Natural killer cell (primary cell): ENCODE results near the gene DNAH3. TPM values are rescaled to one million over a fixed set of nuclear protein-coding genes. Genes with fewer than 3 reads are reported as not detected.

Experiments used
- ATAC-seq, 3 donors: fragments of 150-1000 bp in 2 of 3; fragments of 200-7000 bp in 1 of 3; cut with Tn5 transposase; 1 replicate in 1 of 3; 2 replicates in 2 of 3; pipeline ENCODE4 v1.10.0; 2021; ENCODE audit warnings: mild to moderate bottlenecking in 2 of 3, moderate library complexity in 2 of 3
- DNase-seq, 2 donors: peaks; one replicate each; pipeline versions ENCODE4 v3.0.0 to v3.0.0-alpha.2; 2013 to 2021; ENCODE audit warnings: mixed read lengths in 1 of 2
- H3K27ac ChIP-seq: one replicate; pipeline ENCODE4 v1.5.1; 2013; ENCODE audit warnings: mild to moderate bottlenecking, low read length
- H3K27me3 ChIP-seq: one replicate; pipeline ENCODE4 v1.6.1; 2013; ENCODE audit warnings: low read length; ENCODE audit not compliant: control insufficient read depth, insufficient read depth
- H3K36me3 ChIP-seq: one replicate; pipeline ENCODE4 v1.6.1; 2013; ENCODE audit warnings: low read length; ENCODE audit not compliant: control insufficient read depth, insufficient read depth
- H3K4me1 ChIP-seq: one replicate; pipeline ENCODE4 v1.6.1; 2013; ENCODE audit warnings: low read length; ENCODE audit not compliant: control insufficient read depth, insufficient read depth
- H3K4me3 ChIP-seq: one replicate; pipeline ENCODE4 v1.5.1; 2013; ENCODE audit warnings: low read length
- H3K9me3 ChIP-seq: one replicate; pipeline ENCODE4 v1.6.1; 2013; ENCODE audit warnings: low read length; ENCODE audit not compliant: control insufficient read depth, insufficient read depth
- H3K27ac Mint-ChIP-seq, 2 donors: one replicate each; pipeline ENCODE4 v1.8.0; 2022; ENCODE audit warnings: mild to moderate bottlenecking in 2 of 2, mixed read lengths in 2 of 2, moderate library complexity in 1 of 2
- H3K27me3 Mint-ChIP-seq, 2 donors: one replicate each; pipeline ENCODE4 v1.8.0; 2022; ENCODE audit warnings: low read depth in 2 of 2, mixed read lengths in 2 of 2
- H3K36me3 Mint-ChIP-seq: one replicate; pipeline ENCODE4 v1.8.0; 2022; ENCODE audit warnings: mixed read lengths
- H3K4me1 Mint-ChIP-seq, 2 donors: one replicate each; pipeline ENCODE4 v1.8.0; 2022; ENCODE audit warnings: mixed read lengths in 2 of 2
- H3K4me3 Mint-ChIP-seq: one replicate; pipeline ENCODE4 v1.8.0; 2022; ENCODE audit warnings: mild to moderate bottlenecking, moderate library complexity, mixed read lengths
- H3K9me3 Mint-ChIP-seq, 2 donors: one replicate each; pipeline ENCODE4 v1.8.0; 2022; ENCODE audit warnings: mixed read lengths in 2 of 2
- WGBS: methylation state at CpG from one replicate; pipeline ENCODE4 v1.1.7; 2013; ENCODE audit warnings: missing lambda C conversion rate; ENCODE audit not compliant: insufficient coverage; 5-methylcytosine and 5-hydroxymethylcytosine counted together
- intact Hi-C: fragments of 100-400 bp; cut with micrococcal nuclease; formaldehyde crosslinking; loops from one replicate; pipeline ENCODE4 v1.14.2; 2022
- total RNA-seq, 4 donors: library from RNA; stranded (reverse); fragments of 120-200 nt in 1 of 4; gene quantifications; one replicate each; pipeline versions ENCODE4 v1.2.3 to v1.2.4, GENCODE V29; 2013 to 2022
- TF ChIP-seq, protein P1 (sequence below): fragments of 200-600 bp; IDR thresholded peaks from one replicate; pipeline ENCODE4 v1.8.0; 2022; ENCODE audit warnings: antibody characterized with exemption

DNAH3 gene
- total RNA-seq, 3 donors from 2014 or later (not counting 1 experiment from before 2014, with no cell fraction given) = not detected

GRCh38 chr16:21037168-21037567 lies 113.5 kb downstream of the DNAH3 start:
- no peaks in the 10 kb centered on the region for H3K4me1 ChIP-seq
- TF ChIP-seq, protein P1, sequence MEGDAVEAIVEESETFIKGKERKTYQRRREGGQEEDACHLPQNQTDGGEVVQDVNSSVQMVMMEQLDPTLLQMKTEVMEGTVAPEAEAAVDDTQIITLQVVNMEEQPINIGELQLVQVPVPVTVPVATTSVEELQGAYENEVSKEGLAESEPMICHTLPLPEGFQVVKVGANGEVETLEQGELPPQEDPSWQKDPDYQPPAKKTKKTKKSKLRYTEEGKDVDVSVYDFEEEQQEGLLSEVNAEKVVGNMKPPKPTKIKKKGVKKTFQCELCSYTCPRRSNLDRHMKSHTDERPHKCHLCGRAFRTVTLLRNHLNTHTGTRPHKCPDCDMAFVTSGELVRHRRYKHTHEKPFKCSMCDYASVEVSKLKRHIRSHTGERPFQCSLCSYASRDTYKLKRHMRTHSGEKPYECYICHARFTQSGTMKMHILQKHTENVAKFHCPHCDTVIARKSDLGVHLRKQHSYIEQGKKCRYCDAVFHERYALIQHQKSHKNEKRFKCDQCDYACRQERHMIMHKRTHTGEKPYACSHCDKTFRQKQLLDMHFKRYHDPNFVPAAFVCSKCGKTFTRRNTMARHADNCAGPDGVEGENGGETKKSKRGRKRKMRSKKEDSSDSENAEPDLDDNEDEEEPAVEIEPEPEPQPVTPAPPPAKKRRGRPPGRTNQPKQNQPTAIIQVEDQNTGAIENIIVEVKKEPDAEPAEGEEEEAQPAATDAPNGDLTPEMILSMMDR = no peak
- no peak for ATAC-seq
- intact Hi-C loops = no loop called here
- Mint-ChIP-seq H3K4me3 (no peak overlapping the region), H3K4me1 (no peaks in the 10 kb centered on the region), H3K36me3 (no peaks in the 10 kb centered on the region), H3K27ac (no peak overlapping the region), H3K27me3 (peaks cover 4 to 10% of the 10 kb centered on the region in 2 donors), H3K9me3 (no peaks in the 10 kb centered on the region)
- WGBS = 81% methylated on average over 4 of the region's 4 CpGs
- no peak for DNase-seq
- no peaks in the 10 kb centered on the region for H3K27me3 ChIP-seq
- H3K27ac ChIP-seq = no peak overlapping the region
- no peak overlapping the region for H3K4me3 ChIP-seq
- H3K36me3 ChIP-seq = no peaks in the 10 kb centered on the region
- H3K9me3 ChIP-seq = no peaks in the 10 kb centered on the region

DNA sequence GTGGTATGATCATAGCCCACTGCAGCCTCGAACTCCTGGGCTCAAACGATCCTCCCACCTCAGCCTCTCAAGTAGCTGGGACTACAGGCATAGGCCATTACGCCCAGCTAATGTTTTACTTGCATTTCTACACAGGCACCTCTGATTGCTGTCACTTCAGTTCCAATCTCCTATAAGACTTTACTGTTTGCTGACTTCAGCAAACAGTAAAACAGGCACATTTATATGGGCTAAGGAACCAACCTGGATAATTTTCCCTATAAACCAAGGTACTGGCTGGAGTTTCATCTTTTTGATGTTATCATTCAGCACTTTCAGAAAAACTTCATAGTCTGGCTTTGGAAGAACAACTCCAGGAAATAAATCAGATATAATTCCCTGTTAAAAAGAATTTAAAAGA lies 114.2 kb downstream of the DNAH3 start:
- Mint-ChIP-seq H3K4me1 (no peaks in the 10 kb centered on the region), H3K27ac (no peak overlapping the region), H3K36me3 (no peaks in the 10 kb centered on the region), H3K9me3 (no peaks in the 10 kb centered on the region), H3K4me3 (no peak overlapping the region), H3K27me3 (peaks cover 4 to 10% of the 10 kb centered on the region in 2 donors)
- intact Hi-C loops = no loop called here
- H3K27me3 ChIP-seq = no peaks in the 10 kb centered on the region
- 75% methylated on average over 3 of the region's 3 CpGs for WGBS
- no peak overlapping the region for H3K4me3 ChIP-seq
- DNase-seq = no peak
- no peaks in the 10 kb centered on the region for H3K9me3 ChIP-seq
- H3K27ac ChIP-seq = no peak overlapping the region
- no peaks in the 10 kb centered on the region for H3K4me1 ChIP-seq
- no peaks in the 10 kb centered on the region for H3K36me3 ChIP-seq
- TF ChIP-seq, protein P1 = no peak
- ATAC-seq = no peak

GRCh38 chr16:21033704-21034103 lies 116.9 kb downstream of the DNAH3 start:
- TF ChIP-seq, protein P1 = no peak
- H3K4me1 Mint-ChIP-seq = no peaks in the 10 kb centered on the region
- H3K36me3 Mint-ChIP-seq = no peaks in the 10 kb centered on the region
- DNase-seq (no peak), ATAC-seq (no peak)
- no peak overlapping the region for H3K4me3 ChIP-seq
- WGBS = 85% methylated on average over 9 of the region's 10 CpGs
- no peaks in the 10 kb centered on the region for H3K27me3 ChIP-seq
- no peaks in the 10 kb centered on the region for H3K9me3 ChIP-seq
- no peaks in the 10 kb centered on the region for H3K9me3 Mint-ChIP-seq
- H3K4me3 Mint-ChIP-seq = no peak overlapping the region
- no peak overlapping the region for H3K27ac ChIP-seq
- no peaks in the 10 kb centered on the region for H3K36me3 ChIP-seq
- H3K4me1 ChIP-seq = no peaks in the 10 kb centered on the region
- intact Hi-C loops = no loop called here
- no peak overlapping the region for H3K27ac Mint-ChIP-seq
- H3K27me3 Mint-ChIP-seq = peaks cover 4 to 10% of the 10 kb centered on the region in 2 donors

- H3K36me3 Mint-ChIP-seq = no peaks in the 10 kb centered on the region
- Histone ChIP-seq H3K4me1 (no peaks in the 10 kb centered on the region), H3K27ac (no peak overlapping the region), H3K27me3 (no peaks in the 10 kb centered on the region), H3K36me3 (no peaks in the 10 kb centered on the region), H3K4me3 (no peak overlapping the region), H3K9me3 (no peaks in the 10 kb centered on the region)
- peaks cover 4 to 10% of the 10 kb centered on the region in 2 donors for H3K27me3 Mint-ChIP-seq
- WGBS = 57% methylated on average over 2 of the region's 3 CpGs
- H3K9me3 Mint-ChIP-seq = no peaks in the 10 kb centered on the region
- H3K4me1 Mint-ChIP-seq = no peaks in the 10 kb centered on the region
- intact Hi-C loops = no loop called here
- no peak overlapping the region for H3K27ac Mint-ChIP-seq
- TF ChIP-seq, protein P1 = no peak
- ATAC-seq = no peak
- H3K4me3 Mint-ChIP-seq = no peak overlapping the region
- no peak for DNase-seq
Measured at GRCh38 chr16:21033264-21033663, 117.4 kb downstream of the DNAH3 start.
